A549 (cell line): ENCODE data around the gene POLRMT.

Experiments
- BCL3 ChIP-seq: fragments of >200 bp; sonication (Bioruptor Twin); formaldehyde crosslinking; IDR thresholded peaks from 3 replicates; pipeline ENCODE4 v1.6.1; 2016
- CHD2 ChIP-seq: fragments of 150-350 bp; IDR thresholded peaks from 2 replicates; pipeline ENCODE4 v1.6.1; 2014; ENCODE audit warnings: low read length; ENCODE audit not compliant: partially characterized antibody
- CTCF ChIP-seq: fragments of >200 bp; sonication (Bioruptor Twin); formaldehyde crosslinking; IDR thresholded peaks from 3 replicates; pipeline ENCODE4 v1.5.1; 2016
- EP300 ChIP-seq, 2 experiments: fragments of >200 bp; sonication (Bioruptor Twin); formaldehyde crosslinking; IDR thresholded peaks; 2 replicates in 1 of 2; 3 replicates in 1 of 2; pipeline ENCODE4 v1.6.1; 2016 to 2017
- MAFK ChIP-seq: fragments of 450-650 bp; IDR thresholded peaks from 2 replicates; pipeline ENCODE4 v1.6.1; 2014; ENCODE audit not compliant: partially characterized antibody
- MAX ChIP-seq: IDR thresholded peaks from 2 replicates; pipeline ENCODE4 v1.6.1; 2012
- POLR2A ChIP-seq: IDR thresholded peaks from 2 replicates; pipeline ENCODE4 v1.6.1; 2012; ENCODE audit warnings: mild to moderate bottlenecking, low read length
- RAD21 ChIP-seq, 2 experiments: fragments of >200 bp in 1 of 2; sonication (Bioruptor Twin) in 1 of 2; formaldehyde crosslinking in 1 of 2; IDR thresholded peaks in 1 of 2; conservative IDR thresholded peaks in 1 of 2; 2 replicates in 1 of 2; 3 replicates in 1 of 2; pipeline ENCODE4 v1.6.1; 2012 to 2018; ENCODE audit warnings: inconsistent platforms in 1 of 2
- SMC3 ChIP-seq: fragments of >200 bp; sonication (Bioruptor Twin); formaldehyde crosslinking; IDR thresholded peaks from 3 replicates; pipeline ENCODE4 v1.6.1; 2018; ENCODE audit warnings: inconsistent platforms
- USF2 ChIP-seq: fragments of 450-650 bp; IDR thresholded peaks from 2 replicates; pipeline ENCODE4 v1.6.1; 2014; ENCODE audit warnings: antibody characterized with exemption

- TF ChIP-seq MAFK (no peak), SMC3 (no peak), CTCF (no peak), POLR2A (no peak), EP300 (IDR thresholded peaks at IDR 0.05) (no peak), USF2 (no peak), BCL3 (no peak), RAD21 (conservative IDR thresholded peaks at IDR 0.05 in 1 of 2, IDR thresholded peaks at IDR 0.05 in 1 of 2) (no peak), MAX (no peak), CHD2 (no peak)
Measured at GRCh38 chr19:583968-584239, 49.4 kb downstream of the POLRMT start.
